Hepatocyte (in vitro differentiated cells): ENCODE results near the gene BBIP1. TPM values are rescaled to one million over a fixed set of nuclear protein-coding genes. Genes with fewer than 3 reads are reported as not detected.
A peak's percentile ranks its signal among the peaks of the same experiment; 100 is the strongest.

Source experiments
- DNase-seq: peaks from one replicate; pipeline ENCODE4 v3.0.0-alpha.2; 2016; ENCODE audit warnings: low spot score
- H2AFZ ChIP-seq: fragments of 200-600 bp; sonication (generic); 2 replicates; pipeline ENCODE4 v1.6.0; 2016; ENCODE audit warnings: antibody characterized with exemption, mild to moderate bottlenecking
- H3K27ac ChIP-seq: fragments of 200-600 bp; sonication (generic); 2 replicates; pipeline ENCODE4 v1.5.1; 2016; ENCODE audit warnings: mild to moderate bottlenecking
- H3K27me3 ChIP-seq: fragments of 200-600 bp; sonication (generic); 2 replicates; pipeline ENCODE4 v1.6.1; 2016
- H3K36me3 ChIP-seq: fragments of 200-600 bp; sonication (generic); replicated peaks from 2 replicates; pipeline ENCODE4 v1.5.1; 2016; ENCODE audit warnings: low read depth; ENCODE audit not compliant: insufficient read depth
- H3K4me1 ChIP-seq: fragments of 200-600 bp; sonication (generic); 2 replicates; pipeline ENCODE4 v1.5.1; 2016; ENCODE audit warnings: mild to moderate bottlenecking, moderate library complexity; ENCODE audit not compliant: insufficient read depth
- H3K4me2 ChIP-seq: fragments of 200-600 bp; sonication (generic); 2 replicates; pipeline ENCODE4 v1.6.0; 2016
- H3K4me3 ChIP-seq: fragments of 200-600 bp; sonication (generic); 2 replicates; pipeline ENCODE4 v1.5.1; 2016; ENCODE audit warnings: mild to moderate bottlenecking
- H3K79me2 ChIP-seq: fragments of 200-600 bp; sonication (generic); 2 replicates; pipeline ENCODE4 v1.6.0; 2017; ENCODE audit warnings: mild to moderate bottlenecking
- H3K9me2 ChIP-seq: fragments of 200-600 bp; sonication (generic); replicated peaks from 2 replicates; pipeline ENCODE4 v1.6.0; 2017; ENCODE audit warnings: mild to moderate bottlenecking; ENCODE audit not compliant: insufficient read depth
- H3K9me3 ChIP-seq: fragments of 200-600 bp; sonication (generic); 2 replicates; pipeline ENCODE4 v1.5.1; 2016; ENCODE audit warnings: low read depth, mild to moderate bottlenecking
- H4K20me1 ChIP-seq: fragments of 200-600 bp; sonication (generic); 2 replicates; pipeline ENCODE4 v1.6.0; 2016; ENCODE audit warnings: mild to moderate bottlenecking; ENCODE audit not compliant: insufficient read depth, poor library complexity, severe bottlenecking
- EZH2 ChIP-seq: fragments of 200-600 bp; sonication (generic); IDR thresholded peaks from 2 replicates; pipeline ENCODE4 v1.6.1; 2016; ENCODE audit warnings: antibody characterized with exemption, mild to moderate bottlenecking, borderline replicate concordance
- EZH2phosphoT487 ChIP-seq: fragments of 200-600 bp; sonication (generic); IDR thresholded peaks from one replicate; pipeline ENCODE4 v1.6.1; 2018; ENCODE audit warnings: antibody characterized with exemption, mild to moderate bottlenecking, low read depth, moderate library complexity; ENCODE audit not compliant: unreplicated experiment, severe bottlenecking
- WGBS: methylation state at CpG from one replicate; pipeline ENCODE4 v1.1.6; 2016; ENCODE audit warnings: low lambda C conversion rate; ENCODE audit errors: missing lambda C conversion rate; 5-methylcytosine and 5-hydroxymethylcytosine counted together
- polyA plus RNA-seq: library from polyadenylated mRNA; unstranded; fragments of >200 nt; fragmentation: Nextera tagmentation; extraction: Ambion mirVana; gene quantifications from 2 replicates; pipeline ENCODE4 v1.2.1, GENCODE V29; 2016
- total RNA-seq: library from RNA; depleted of rRNA; stranded (reverse); fragments of >200 nt; gene quantifications from 2 replicates; pipeline ENCODE4 v1.2.3, GENCODE V29; 2014
- TF ChIP-seq, protein P1 (sequence below): fragments of 200-600 bp; sonication (generic); IDR thresholded peaks from 2 replicates; pipeline ENCODE4 v1.5.1; 2016; ENCODE audit warnings: antibody characterized with exemption, mild to moderate bottlenecking; ENCODE audit not compliant: poor library complexity

BBIP1 gene
- total and polyA plus RNA-seq, 2 experiments from 2014 or later: 21.5 to 47.9 TPM

- 92% methylated on average over 3 of the region's 3 CpGs for WGBS
- H2AFZ ChIP-seq: no peak overlapping the region
- no peaks in the 10 kb centered on the region for H3K27me3 ChIP-seq
- H3K36me3 ChIP-seq: peaks cover 9% of the 10 kb centered on the region
- H3K27ac ChIP-seq: no peak overlapping the region
- no peaks in the 10 kb centered on the region for H3K9me2 ChIP-seq
- no peaks in the 10 kb centered on the region for H3K9me3 ChIP-seq
- no peak overlapping the region for H3K4me3 ChIP-seq
- H3K4me1 ChIP-seq: peaks cover 18% of the 10 kb centered on the region
- H3K4me2 ChIP-seq: no peak overlapping the region
- DNase-seq: no peak
- TF ChIP-seq EZH2phosphoT487 (no peak), EZH2 (no peak)
- TF ChIP-seq, protein P1, sequence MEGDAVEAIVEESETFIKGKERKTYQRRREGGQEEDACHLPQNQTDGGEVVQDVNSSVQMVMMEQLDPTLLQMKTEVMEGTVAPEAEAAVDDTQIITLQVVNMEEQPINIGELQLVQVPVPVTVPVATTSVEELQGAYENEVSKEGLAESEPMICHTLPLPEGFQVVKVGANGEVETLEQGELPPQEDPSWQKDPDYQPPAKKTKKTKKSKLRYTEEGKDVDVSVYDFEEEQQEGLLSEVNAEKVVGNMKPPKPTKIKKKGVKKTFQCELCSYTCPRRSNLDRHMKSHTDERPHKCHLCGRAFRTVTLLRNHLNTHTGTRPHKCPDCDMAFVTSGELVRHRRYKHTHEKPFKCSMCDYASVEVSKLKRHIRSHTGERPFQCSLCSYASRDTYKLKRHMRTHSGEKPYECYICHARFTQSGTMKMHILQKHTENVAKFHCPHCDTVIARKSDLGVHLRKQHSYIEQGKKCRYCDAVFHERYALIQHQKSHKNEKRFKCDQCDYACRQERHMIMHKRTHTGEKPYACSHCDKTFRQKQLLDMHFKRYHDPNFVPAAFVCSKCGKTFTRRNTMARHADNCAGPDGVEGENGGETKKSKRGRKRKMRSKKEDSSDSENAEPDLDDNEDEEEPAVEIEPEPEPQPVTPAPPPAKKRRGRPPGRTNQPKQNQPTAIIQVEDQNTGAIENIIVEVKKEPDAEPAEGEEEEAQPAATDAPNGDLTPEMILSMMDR: no peak
- peaks cover 22% of the 10 kb centered on the region for H4K20me1 ChIP-seq
- H3K79me2 ChIP-seq: peaks cover 38% of the 10 kb centered on the region
Observed at GRCh38 chr10:110892602-110893288, 26.2 kb downstream of the BBIP1 start.

DNA sequence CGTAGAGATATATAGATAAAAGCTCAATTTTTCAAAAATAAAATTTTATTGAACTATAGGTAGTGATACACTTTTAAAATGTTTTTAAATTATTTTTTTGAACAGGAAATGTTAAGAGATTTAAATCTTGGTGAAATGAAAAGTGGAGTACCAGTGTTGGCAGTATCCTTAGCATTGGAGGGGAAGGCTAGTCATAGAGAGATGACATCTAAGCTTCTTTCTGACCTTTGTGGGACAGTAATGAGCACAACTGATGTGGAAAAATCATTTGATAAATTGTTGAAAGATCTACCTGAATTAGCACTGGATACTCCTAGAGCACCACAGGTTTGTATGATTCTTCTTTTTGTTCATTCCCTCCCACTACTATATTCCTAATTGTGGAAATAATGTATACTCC is 31.4 kb downstream of the BBIP1 start:
- H3K9me2 ChIP-seq: no peaks in the 10 kb centered on the region
- no peaks in the 10 kb centered on the region for H3K9me3 ChIP-seq
- no peak overlapping the region for H2AFZ ChIP-seq
- TF ChIP-seq, protein P1: no peak
- TF ChIP-seq EZH2 (no peak), EZH2phosphoT487 (no peak)
- H3K4me3 ChIP-seq: no peak overlapping the region
- H3K36me3 ChIP-seq: no peaks in the 10 kb centered on the region
- DNase-seq: no peak
- H3K27me3 ChIP-seq: no peaks in the 10 kb centered on the region
- H3K79me2 ChIP-seq: peaks cover 56% of the 10 kb centered on the region
- H3K4me1 ChIP-seq: no peaks in the 10 kb centered on the region
- no peak overlapping the region for H3K27ac ChIP-seq
- WGBS: 97% methylated on average over 1 of the region's 1 CpG
- H4K20me1 ChIP-seq: peaks cover 13% of the 10 kb centered on the region
- H3K4me2 ChIP-seq: no peak overlapping the region

DNA sequence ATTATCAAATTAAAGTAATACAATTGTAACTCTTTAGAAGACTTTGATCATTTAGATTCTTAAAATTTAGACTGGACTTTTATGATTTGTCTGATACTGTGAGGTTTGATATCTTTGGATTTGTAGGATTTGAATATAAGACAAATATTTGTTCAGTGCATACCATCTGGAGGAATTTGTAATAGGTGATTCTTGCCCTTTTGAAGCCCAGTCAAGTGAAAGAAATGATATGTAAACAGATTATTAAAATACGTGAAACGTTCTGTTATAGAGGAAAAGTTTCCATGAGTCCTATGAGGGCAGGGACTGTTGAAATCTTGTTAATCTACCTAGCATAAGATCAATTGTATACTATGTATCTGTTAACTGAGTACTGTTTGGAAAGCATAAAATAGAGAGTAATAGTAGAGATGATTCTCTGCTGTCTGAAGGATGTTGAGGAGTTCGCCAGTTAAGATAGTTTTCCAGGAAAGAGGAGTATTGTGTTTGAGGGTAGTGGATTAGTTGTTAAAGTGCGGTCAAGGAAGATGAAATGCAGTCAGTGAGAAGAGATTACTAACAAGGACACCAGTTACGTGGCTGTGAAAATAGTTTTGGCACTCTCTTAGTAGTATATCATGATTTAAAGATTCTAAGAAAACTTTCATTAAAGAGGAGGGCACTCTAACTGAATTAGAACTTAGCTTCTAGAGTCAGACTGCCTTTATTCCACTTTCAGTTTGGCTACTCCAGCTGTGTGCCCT is 32.9 kb downstream of the BBIP1 start:
- no peaks in the 10 kb centered on the region for H3K36me3 ChIP-seq
- no peak overlapping the region for H2AFZ ChIP-seq
- H4K20me1 ChIP-seq: peaks cover 16% of the 10 kb centered on the region
- no peak for TF ChIP-seq EZH2phosphoT487
- TF ChIP-seq, protein P1: no peak
- no peak for DNase-seq
- no peaks in the 10 kb centered on the region for H3K27me3 ChIP-seq
- WGBS: 59% methylated on average over 5 of the region's 5 CpGs
- H3K4me2 ChIP-seq: peak overlapping the region; percentile 2
- no peaks in the 10 kb centered on the region for H3K9me2 ChIP-seq
- H3K9me3 ChIP-seq: no peaks in the 10 kb centered on the region
- H3K27ac ChIP-seq: peak overlapping the region; percentile 52
- H3K4me1 ChIP-seq: no peaks in the 10 kb centered on the region
- peaks cover 70% of the 10 kb centered on the region for H3K79me2 ChIP-seq
- no peak overlapping the region for H3K4me3 ChIP-seq
